RWPE2 (cell line): ENCODE measurements around the gene SET.
"Not testable (repeated sequence)": the region's sequence is repeated elsewhere in the genome, so short reads cannot be mapped to it uniquely, and the experiment has no call there.

ENCODE experiments used
- ATAC-seq: fragments of 200-7000 bp; cut with Tn5 transposase; 3 replicates; pipeline ENCODE4 v1.9.1; 2021; ENCODE audit warnings: low read depth
- DNase-seq: peaks from one replicate; pipeline ENCODE4 v3.0.0-alpha.2; 2020; ENCODE audit warnings: low spot score
- H3K27ac ChIP-seq: fragments of 450-650 bp; 2 replicates; pipeline ENCODE4 v1.5.1; 2017; ENCODE audit warnings: mild to moderate bottlenecking; ENCODE audit not compliant: poor library complexity, severe bottlenecking
- H3K27me3 ChIP-seq: fragments of 250-450 bp; sonication (Bioruptor Pico); 2 replicates; pipeline ENCODE4 v1.5.1; 2021; ENCODE audit warnings: mild to moderate bottlenecking, moderate library complexity; ENCODE audit not compliant: insufficient read depth, poor library complexity, severe bottlenecking
- H3K36me3 ChIP-seq: fragments of 250-450 bp; sonication (Bioruptor Pico); 2 replicates; pipeline ENCODE4 v1.5.1; 2020; ENCODE audit warnings: low read depth, mild to moderate bottlenecking, moderate library complexity
- H3K4me1 ChIP-seq: fragments of 250-450 bp; sonication (Bioruptor Pico); 2 replicates; pipeline ENCODE4 v1.5.1; 2021; ENCODE audit warnings: mild to moderate bottlenecking, moderate library complexity; ENCODE audit not compliant: insufficient read depth, poor library complexity, severe bottlenecking
- H3K4me3 ChIP-seq: fragments of 250-450 bp; sonication (Bioruptor Pico); 2 replicates; pipeline ENCODE4 v1.5.1; 2021; ENCODE audit warnings: mild to moderate bottlenecking, moderate library complexity; ENCODE audit not compliant: severe bottlenecking
- H3K9me3 ChIP-seq: fragments of 250-450 bp; sonication (Bioruptor Pico); 2 replicates; pipeline ENCODE4 v1.5.1; 2021; ENCODE audit warnings: mild to moderate bottlenecking, moderate library complexity; ENCODE audit not compliant: severe bottlenecking
- CTCF ChIP-seq: fragments of 450-650 bp; IDR thresholded peaks from one replicate; pipeline ENCODE4 v1.5.1; 2017; ENCODE audit warnings: mild to moderate bottlenecking, moderate library complexity; ENCODE audit not compliant: poor library complexity, severe bottlenecking

Gene SET

DNA sequence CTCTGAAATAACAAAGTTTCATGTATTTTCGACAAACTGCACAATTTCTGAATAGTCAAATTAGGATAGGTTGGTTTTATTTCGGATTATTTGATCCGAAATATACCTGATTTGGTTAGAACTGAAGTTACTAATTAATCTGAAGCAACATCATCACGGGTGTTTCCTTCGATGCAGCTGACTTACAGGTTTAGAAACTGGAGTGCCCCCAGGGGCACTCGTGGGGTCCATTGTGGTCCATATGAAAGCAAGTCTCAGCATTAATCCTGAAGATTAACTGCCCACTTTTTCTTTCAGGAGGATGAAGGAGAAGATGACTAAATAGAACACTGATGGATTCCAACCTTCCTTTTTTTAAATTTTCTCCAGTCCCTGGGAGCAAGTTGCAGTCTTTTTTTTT lies 5.3 kb downstream of the SET start:
- no peak overlapping the region for H3K27ac ChIP-seq
- no peaks in the 10 kb centered on the region for H3K9me3 ChIP-seq
- ATAC-seq (no peak), DNase-seq (no peak)
- H3K4me3 ChIP-seq = no peak overlapping the region
- peaks cover 64% of the 10 kb centered on the region for H3K36me3 ChIP-seq
- no peak for TF ChIP-seq CTCF
- H3K27me3 ChIP-seq = no peaks in the 10 kb centered on the region
- H3K4me1 ChIP-seq = peaks cover 7% of the 10 kb centered on the region

- no peak overlapping the region for H3K27ac ChIP-seq
- ATAC-seq (no peak; the same call in 2 of the 3 replicates), DNase-seq (no peak)
- no peaks in the 10 kb centered on the region for H3K27me3 ChIP-seq
- no peak for TF ChIP-seq CTCF
- peaks cover 44% of the 10 kb centered on the region for H3K36me3 ChIP-seq
- no peak overlapping the region for H3K4me3 ChIP-seq
- H3K4me1 ChIP-seq = no peaks in the 10 kb centered on the region
- no peaks in the 10 kb centered on the region for H3K9me3 ChIP-seq
These were observed 8.1 kb downstream of the SET start for GRCh38 chr9:128696923-128697707.

DNA sequence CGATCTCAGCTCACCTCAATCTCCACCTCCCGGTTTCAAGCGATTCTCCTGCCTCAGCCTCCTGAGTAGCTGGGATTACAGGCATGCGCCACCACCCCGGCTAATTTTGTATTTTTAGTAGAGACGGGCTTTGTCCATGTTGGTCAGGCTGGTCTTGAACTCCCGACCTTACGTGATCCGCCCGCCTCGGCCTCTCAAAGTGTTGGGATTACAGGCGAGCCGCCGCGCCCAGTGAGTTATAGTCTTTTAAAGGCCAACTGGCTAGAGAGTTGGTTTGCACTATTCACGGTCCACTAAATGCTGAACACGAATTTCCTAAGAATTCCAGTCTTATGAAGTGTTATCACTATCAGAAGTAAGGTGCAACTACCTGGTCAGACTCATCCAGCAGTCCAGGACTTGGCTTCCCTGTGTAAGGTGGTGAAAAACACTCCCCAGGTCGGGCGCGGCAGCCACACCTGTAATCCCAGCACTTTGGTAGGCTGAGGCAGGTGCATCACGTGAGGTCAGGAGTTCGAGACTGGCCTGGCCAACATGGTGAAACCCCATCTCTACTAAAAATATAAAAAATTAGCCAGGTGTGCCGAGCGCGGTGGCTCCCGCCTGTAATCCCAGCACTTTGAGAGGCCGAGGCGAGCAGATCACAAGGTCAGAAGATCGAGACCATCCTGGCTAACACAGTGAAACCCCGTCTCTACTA lies 10.2 kb downstream of the SET start:
- not testable (repeated sequence) for H3K9me3 ChIP-seq, ATAC-seq, H3K27ac ChIP-seq, H3K4me1 ChIP-seq, H3K4me3 ChIP-seq, H3K27me3 ChIP-seq, DNase-seq
- peaks cover 23% of the 10 kb centered on the region for H3K36me3 ChIP-seq

- ATAC-seq (no peak), DNase-seq (no peak)
- Histone ChIP-seq H3K27me3 (no peaks in the 10 kb centered on the region), H3K4me3 (no peak overlapping the region), H3K9me3 (no peaks in the 10 kb centered on the region), H3K27ac (no peak overlapping the region), H3K36me3 (peaks cover 7% of the 10 kb centered on the region), H3K4me1 (no peaks in the 10 kb centered on the region)
- no peak for TF ChIP-seq CTCF
These were observed 12.3 kb downstream of the SET start for GRCh38 chr9:128701227-128701854.

DNA sequence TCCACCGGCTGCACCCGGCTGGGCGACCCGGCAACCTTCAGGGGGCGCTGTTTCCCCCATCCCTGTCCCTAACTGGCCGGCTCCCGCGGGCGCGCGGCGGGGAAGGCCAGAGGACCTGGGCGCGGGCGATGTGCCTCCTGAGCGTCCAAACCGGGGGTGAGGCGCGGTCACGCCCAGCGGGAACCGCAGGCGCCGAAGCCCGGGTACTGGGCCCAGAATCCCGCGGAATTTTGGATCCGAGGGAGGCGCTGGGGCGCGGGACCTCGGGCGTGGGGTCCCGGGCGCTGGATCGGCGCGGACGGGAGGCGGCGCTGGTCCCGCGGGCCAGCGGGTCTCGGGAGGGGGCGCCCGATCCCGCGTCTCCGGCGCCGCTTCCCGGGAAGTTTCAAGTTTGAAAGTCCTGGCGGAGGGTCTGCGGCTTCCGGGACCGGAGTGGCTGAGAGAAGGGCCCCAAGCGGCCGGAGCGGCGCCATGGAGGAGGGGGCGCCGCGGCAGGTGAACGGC lies 13.5 kb downstream of the SET start, which contains the start of gene PKN3:
Gene PKN3, plus strand, starts transcription at position 59 of the 504 bp plus-strand sequence. Its CDS starts 413 bp downstream, at position 472.
- ATAC-seq (peak; percentile 74), DNase-seq (peak; percentile 81)
- H3K4me1 ChIP-seq = no peaks in the 10 kb centered on the region
- 0 out of 2 replicates have a peak, but pooled peaks cover 4% of the 10 kb centered on the region for H3K36me3 ChIP-seq
- no peaks in the 10 kb centered on the region for H3K9me3 ChIP-seq
- peak within 1 kb of the TSS; percentile 58 for H3K4me3 ChIP-seq
- TF ChIP-seq CTCF = peak; percentile 96
- peak within 1 kb of the TSS; percentile 53 for H3K27ac ChIP-seq
- no peaks in the 10 kb centered on the region for H3K27me3 ChIP-seq
